Suprapubic skin (tissue), 4 donors: Measurements from ENCODE around the gene AGAP1. TPM values are rescaled to one million over a fixed set of nuclear protein-coding genes. Genes with fewer than 3 reads are reported as not detected.

Experiments used
- DNase-seq, 2 donors: peaks; one replicate each; pipeline ENCODE4 v3.0.0-alpha.2; 2019; ENCODE audit warnings: low spot score in 2 of 2
- H3K27ac ChIP-seq: fragments of 200-600 bp; sonication (generic); one replicate; pipeline ENCODE4 v1.5.1; 2019
- H3K27me3 ChIP-seq: fragments of 200-600 bp; sonication (generic); one replicate; pipeline ENCODE4 v1.5.1; 2019
- H3K36me3 ChIP-seq: fragments of 200-600 bp; sonication (generic); one replicate; pipeline ENCODE4 v1.5.1; 2019
- H3K4me1 ChIP-seq: fragments of 200-600 bp; sonication (generic); one replicate; pipeline ENCODE4 v1.5.1; 2019
- H3K4me3 ChIP-seq: fragments of 200-600 bp; sonication (generic); one replicate; pipeline ENCODE4 v1.5.1; 2019; ENCODE audit warnings: mild to moderate bottlenecking
- H3K9me3 ChIP-seq: fragments of 200-600 bp; sonication (generic); one replicate; pipeline ENCODE4 v1.5.1; 2019
- EP300 ChIP-seq: sonication (generic); formaldehyde crosslinking; IDR thresholded peaks from one replicate; pipeline ENCODE4 v1.6.1; 2017; ENCODE audit warnings: antibody characterized with exemption
- POLR2A ChIP-seq, 2 donors: fragments of 450-650 bp; IDR thresholded peaks; one replicate each; pipeline ENCODE4 v1.6.1; 2017; ENCODE audit warnings: antibody characterized with exemption in 2 of 2, mild to moderate bottlenecking in 2 of 2, moderate library complexity in 2 of 2
- POLR2AphosphoS5 ChIP-seq, 3 donors: sonication (generic); formaldehyde crosslinking; IDR thresholded peaks; one replicate each; pipeline ENCODE4 v1.6.1; 2017; ENCODE audit warnings: antibody characterized with exemption in 3 of 3
- WGBS: methylation state at CpG from one replicate; pipeline ENCODE4 v1.1.5; 2018; 5-methylcytosine and 5-hydroxymethylcytosine counted together
- total RNA-seq, 4 donors: library from RNA; depleted of rRNA; stranded (reverse); fragments of >200 nt; gene quantifications; one replicate each; pipeline ENCODE4 v1.1.0, GENCODE V29; 2016
- TF ChIP-seq, protein P1 (sequence below), 2 donors: fragments of 200-600 bp in 1 of 2; fragments of 450-650 bp in 1 of 2; sonication (generic) in 1 of 2; IDR thresholded peaks; one replicate each; pipeline ENCODE4 v1.5.1; 2016 to 2019; ENCODE audit warnings: antibody characterized with exemption in 2 of 2, mild to moderate bottlenecking in 1 of 2, moderate library complexity in 1 of 2

The AGAP1 gene
- total RNA-seq, 4 donors from 2014 or later: 14.1 to 30.7 (median 19.4) TPM

DNA sequence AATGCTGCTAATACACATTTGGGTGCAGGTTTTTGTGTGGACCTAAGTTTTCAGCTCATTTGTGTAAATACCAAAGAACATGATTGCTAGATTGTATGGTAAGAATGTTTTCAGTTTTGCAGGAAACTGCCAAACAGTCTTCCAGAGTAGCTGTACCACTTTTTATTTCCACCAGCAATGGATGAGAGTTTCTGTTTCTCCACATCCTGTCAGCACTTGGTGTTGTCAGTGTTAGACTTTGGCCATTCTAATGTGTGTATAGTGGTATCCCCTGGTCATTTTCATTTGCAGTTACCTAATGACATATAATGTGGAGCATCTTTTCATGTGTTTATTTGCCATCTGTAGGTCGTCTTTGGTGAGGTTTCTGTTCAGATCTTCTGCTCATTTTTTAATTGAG is 337.9 kb downstream of the AGAP1 start:
- 81% methylated on average over 1 of the region's 1 CpG for WGBS
- TF ChIP-seq, protein P1, sequence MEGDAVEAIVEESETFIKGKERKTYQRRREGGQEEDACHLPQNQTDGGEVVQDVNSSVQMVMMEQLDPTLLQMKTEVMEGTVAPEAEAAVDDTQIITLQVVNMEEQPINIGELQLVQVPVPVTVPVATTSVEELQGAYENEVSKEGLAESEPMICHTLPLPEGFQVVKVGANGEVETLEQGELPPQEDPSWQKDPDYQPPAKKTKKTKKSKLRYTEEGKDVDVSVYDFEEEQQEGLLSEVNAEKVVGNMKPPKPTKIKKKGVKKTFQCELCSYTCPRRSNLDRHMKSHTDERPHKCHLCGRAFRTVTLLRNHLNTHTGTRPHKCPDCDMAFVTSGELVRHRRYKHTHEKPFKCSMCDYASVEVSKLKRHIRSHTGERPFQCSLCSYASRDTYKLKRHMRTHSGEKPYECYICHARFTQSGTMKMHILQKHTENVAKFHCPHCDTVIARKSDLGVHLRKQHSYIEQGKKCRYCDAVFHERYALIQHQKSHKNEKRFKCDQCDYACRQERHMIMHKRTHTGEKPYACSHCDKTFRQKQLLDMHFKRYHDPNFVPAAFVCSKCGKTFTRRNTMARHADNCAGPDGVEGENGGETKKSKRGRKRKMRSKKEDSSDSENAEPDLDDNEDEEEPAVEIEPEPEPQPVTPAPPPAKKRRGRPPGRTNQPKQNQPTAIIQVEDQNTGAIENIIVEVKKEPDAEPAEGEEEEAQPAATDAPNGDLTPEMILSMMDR (IDR thresholded peaks at IDR 0.05): no peak
- TF ChIP-seq POLR2AphosphoS5 (IDR thresholded peaks at IDR 0.05) (no peak), POLR2A (IDR thresholded peaks at IDR 0.05) (no peak), EP300 (no peak)

DNA sequence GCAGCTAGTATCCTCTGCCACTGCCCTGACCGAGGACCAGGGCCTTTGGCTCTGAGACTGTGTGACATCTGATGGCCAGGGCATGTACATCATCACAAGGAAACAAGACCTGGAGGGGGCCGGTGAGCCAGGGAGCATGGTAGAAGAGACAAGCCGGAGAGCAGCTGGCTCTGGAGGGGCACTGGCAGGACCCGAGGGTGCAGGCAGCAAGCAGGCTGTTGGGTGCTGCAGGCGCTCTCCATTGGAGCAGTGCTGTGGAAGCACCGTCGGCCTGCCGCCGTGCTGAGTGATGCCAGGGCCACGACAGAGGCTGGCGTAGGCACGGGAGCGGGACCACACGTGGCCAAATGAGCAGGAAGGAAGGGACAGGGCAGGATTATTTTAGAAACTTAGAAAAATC is 339.1 kb downstream of the AGAP1 start:
- peaks cover 3% of the 10 kb centered on the region for H3K36me3 ChIP-seq
- no peaks in the 10 kb centered on the region for H3K9me3 ChIP-seq
- no peaks in the 10 kb centered on the region for H3K4me1 ChIP-seq
- no peak overlapping the region for H3K27ac ChIP-seq
- no peak for TF ChIP-seq POLR2AphosphoS5 (IDR thresholded peaks at IDR 0.05)
- no peak overlapping the region for H3K4me3 ChIP-seq
- H3K27me3 ChIP-seq: no peaks in the 10 kb centered on the region
- peak in 1 of 2 donors; percentile 49 for DNase-seq
- WGBS: 95% methylated on average over 14 of the region's 14 CpGs

More for the DNA sequence above, 337.9 kb downstream of the AGAP1 start:
- peaks cover 3% of the 10 kb centered on the region for H3K36me3 ChIP-seq
- H3K27me3 ChIP-seq: no peaks in the 10 kb centered on the region
- H3K9me3 ChIP-seq: no peaks in the 10 kb centered on the region
- H3K27ac ChIP-seq: no peak overlapping the region
- H3K4me1 ChIP-seq: no peaks in the 10 kb centered on the region
- H3K4me3 ChIP-seq: no peak overlapping the region
- DNase-seq: no peak

DNA sequence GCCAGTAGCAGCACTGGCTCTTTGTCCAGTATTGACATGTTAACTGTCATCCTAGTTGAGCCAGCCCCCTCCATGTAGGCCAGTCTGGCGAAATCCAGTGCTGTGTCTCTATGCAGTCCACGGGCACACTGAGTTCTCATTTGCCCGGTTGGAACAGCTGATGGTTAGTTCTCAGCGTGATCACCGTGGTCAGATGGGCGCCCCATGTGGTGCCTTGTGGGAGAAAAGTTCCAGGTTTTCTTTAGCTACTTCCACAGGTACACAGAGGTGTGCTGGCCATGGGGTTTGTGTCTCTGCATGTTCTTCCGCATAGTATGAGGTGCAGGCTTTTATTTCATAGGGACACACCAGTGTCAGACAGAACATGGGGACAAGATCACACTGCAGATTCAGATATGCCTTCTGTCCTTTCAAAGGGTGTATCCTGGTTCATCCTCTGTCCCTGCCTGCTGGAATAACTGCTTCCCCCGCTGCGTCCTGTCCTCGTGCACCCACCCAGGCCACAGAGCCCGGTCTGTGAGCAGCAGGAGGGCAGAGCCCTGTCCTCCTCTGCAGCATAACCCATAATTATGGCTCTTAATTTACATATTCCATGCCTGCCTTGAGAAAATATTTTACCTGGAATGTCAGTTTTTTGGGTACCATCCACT is 340.3 kb downstream of the AGAP1 start:
- Histone ChIP-seq H3K27me3 (no peaks in the 10 kb centered on the region), H3K36me3 (peaks cover 3% of the 10 kb centered on the region), H3K9me3 (no peaks in the 10 kb centered on the region), H3K27ac (no peak overlapping the region), H3K4me3 (no peak overlapping the region), H3K4me1 (no peaks in the 10 kb centered on the region)
- WGBS: 97% methylated on average over 11 of the region's 11 CpGs
- TF ChIP-seq POLR2A (IDR thresholded peaks at IDR 0.05) (no peak), EP300 (no peak), POLR2AphosphoS5 (IDR thresholded peaks at IDR 0.05) (no peak)
- TF ChIP-seq, protein P1 (IDR thresholded peaks at IDR 0.05): no peak
- DNase-seq: peak in 1 of 2 donors; percentile 36

DNA sequence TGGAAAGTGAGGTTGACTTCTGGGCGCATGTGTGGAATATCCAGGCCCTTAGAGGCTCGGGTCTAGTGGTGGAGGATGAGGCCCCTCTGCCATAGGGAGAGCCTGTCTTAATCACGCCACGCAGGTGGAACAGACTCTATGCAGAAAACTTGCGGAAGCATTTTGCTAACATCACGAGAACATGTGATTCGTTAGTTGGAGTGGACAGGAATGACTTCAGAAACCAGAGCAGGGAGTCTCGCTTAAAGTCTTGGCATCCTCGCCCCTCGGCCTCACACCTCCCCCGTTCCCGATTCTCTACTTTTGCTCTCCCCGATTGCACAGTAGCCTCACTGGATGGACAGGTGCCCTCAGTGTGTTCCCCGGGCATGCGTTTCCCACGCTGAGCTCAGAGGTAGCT is 340.9 kb downstream of the AGAP1 start:
- Histone ChIP-seq H3K4me1 (no peaks in the 10 kb centered on the region), H3K27ac (no peak overlapping the region), H3K9me3 (no peaks in the 10 kb centered on the region), H3K27me3 (no peaks in the 10 kb centered on the region), H3K4me3 (no peak overlapping the region), H3K36me3 (peaks cover 3% of the 10 kb centered on the region)
- TF ChIP-seq POLR2A (IDR thresholded peaks at IDR 0.05): no peak
- TF ChIP-seq POLR2AphosphoS5 (IDR thresholded peaks at IDR 0.05): no peak
- no peak for TF ChIP-seq EP300
- TF ChIP-seq, protein P1 (IDR thresholded peaks at IDR 0.05): no peak
- peak in 1 of 2 donors; percentile 30 for DNase-seq
- WGBS: 94% methylated on average over 16 of the region's 16 CpGs

DNA sequence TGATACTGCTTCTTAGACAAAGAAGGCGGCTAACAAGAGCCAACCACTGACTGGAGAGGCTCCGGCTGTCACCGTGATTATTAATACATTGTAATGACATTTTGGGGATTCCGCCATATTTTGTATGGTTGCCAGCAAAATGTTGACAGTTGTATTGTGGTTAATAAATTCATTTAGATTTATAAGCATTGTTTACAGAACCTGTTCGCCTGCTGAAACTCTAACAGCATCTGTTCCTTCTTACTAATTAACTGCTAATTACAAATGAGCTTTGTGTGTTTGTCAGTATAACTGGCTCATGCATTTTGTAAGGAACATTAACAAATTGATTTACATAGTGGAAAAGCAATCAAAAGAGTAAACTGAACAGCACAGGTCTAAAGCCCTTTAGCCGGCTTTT is 342.0 kb downstream of the AGAP1 start:
- Histone ChIP-seq H3K36me3 (peaks cover 3% of the 10 kb centered on the region), H3K27me3 (no peaks in the 10 kb centered on the region), H3K27ac (no peak overlapping the region), H3K9me3 (no peaks in the 10 kb centered on the region), H3K4me3 (no peak overlapping the region), H3K4me1 (no peaks in the 10 kb centered on the region)
- no peak for TF ChIP-seq EP300
- TF ChIP-seq, protein P1 (IDR thresholded peaks at IDR 0.05): no peak
- no peak for TF ChIP-seq POLR2A (IDR thresholded peaks at IDR 0.05)
- no peak for TF ChIP-seq POLR2AphosphoS5 (IDR thresholded peaks at IDR 0.05)
- 90% methylated on average over 6 of the region's 6 CpGs for WGBS
- DNase-seq: no peak
